Ascending aorta (tissue), 2 donors: Measurements from ENCODE around the gene ADAM33. TPM values are rescaled to one million over a fixed set of nuclear protein-coding genes. Genes with fewer than 3 reads are reported as not detected.

ENCODE experiments used
- DNase-seq, 2 donors: peaks; one replicate each; pipeline ENCODE4 v3.0.0-alpha.2; 2019; ENCODE audit warnings: low spot score in 2 of 2
- H3K27ac ChIP-seq, 2 donors: fragments of 200-600 bp; sonication (generic); one replicate each; pipeline ENCODE4 v1.5.1; 2016 to 2017; ENCODE audit warnings: mild to moderate bottlenecking in 1 of 2
- H3K27me3 ChIP-seq: fragments of 200-600 bp; sonication (generic); one replicate; pipeline ENCODE4 v1.5.1; 2017
- H3K36me3 ChIP-seq, 2 donors: fragments of 200-600 bp; sonication (generic); one replicate each; pipeline ENCODE4 v1.5.1; 2016
- H3K4me1 ChIP-seq, 2 donors: fragments of 200-600 bp; sonication (generic); one replicate each; pipeline ENCODE4 v1.5.1; 2016 to 2017; ENCODE audit warnings: mild to moderate bottlenecking in 1 of 2
- H3K4me3 ChIP-seq, 2 donors: fragments of 200-600 bp; sonication (generic); one replicate each; pipeline ENCODE4 v1.5.1; 2016 to 2017; ENCODE audit warnings: mild to moderate bottlenecking in 1 of 2
- H3K9me3 ChIP-seq, 2 donors: fragments of 200-600 bp; sonication (generic); one replicate each; pipeline ENCODE4 v1.5.1; 2016
- CTCF ChIP-seq, 3 experiments: fragments of 200-600 bp in 2 of 3; fragments of 450-650 bp in 1 of 3; sonication (generic) in 2 of 3; IDR thresholded peaks; one replicate each; pipeline ENCODE4 v1.5.1; 2016 to 2019; ENCODE audit warnings: antibody characterized with exemption in 3 of 3, mild to moderate bottlenecking in 1 of 3, moderate library complexity in 1 of 3
- intact Hi-C: fragments of 100-400 bp; cut with DNase I; formaldehyde crosslinking; loops from one replicate; pipeline ENCODE4 v1.15.1; 2023
- total RNA-seq: library from RNA; depleted of rRNA; stranded (reverse); fragments of >200 nt; gene quantifications from one replicate; pipeline ENCODE4 v1.1.0, GENCODE V29; 2016

The ADAM33 gene
- total RNA-seq, 1 donor from 2014 or later = 234 TPM

GRCh38 chr20:3640259-3640658 lies 41.6 kb downstream of the ADAM33 start:
- H3K36me3 ChIP-seq = peaks cover 15 to 36% of the 10 kb centered on the region in 2 donors

GRCh38 chr20:3635346-3635745 lies 46.5 kb downstream of the ADAM33 start:
- no peak overlapping the region for H3K27ac ChIP-seq
- H3K36me3 ChIP-seq = peaks cover 4 to 23% of the 10 kb centered on the region in 2 donors
- no peaks in the 10 kb centered on the region for H3K27me3 ChIP-seq
- no peak overlapping the region for H3K4me3 ChIP-seq
- DNase-seq = no peak
- no peaks in the 10 kb centered on the region for H3K4me1 ChIP-seq
- intact Hi-C loops = no loop called here
- no peaks in the 10 kb centered on the region for H3K9me3 ChIP-seq
- no peak for TF ChIP-seq CTCF (IDR thresholded peaks at IDR 0.05)

More at GRCh38 chr20:3640259-3640658, 41.6 kb downstream of the ADAM33 start:
- no peak overlapping the region for H3K4me3 ChIP-seq
- no peak for DNase-seq
- intact Hi-C loops = no loop called here
- H3K9me3 ChIP-seq = no peaks in the 10 kb centered on the region
- H3K27me3 ChIP-seq = no peaks in the 10 kb centered on the region
- no peaks in the 10 kb centered on the region for H3K4me1 ChIP-seq
- no peak for TF ChIP-seq CTCF (IDR thresholded peaks at IDR 0.05)
- H3K27ac ChIP-seq = no peak overlapping the region

GRCh38 chr20:3633913-3634478 lies 47.8 kb downstream of the ADAM33 start:
- no peak for DNase-seq
- intact Hi-C loops = no loop called here
- Histone ChIP-seq H3K27ac (no peak overlapping the region), H3K4me1 (no peaks in the 10 kb centered on the region), H3K9me3 (no peaks in the 10 kb centered on the region), H3K27me3 (no peaks in the 10 kb centered on the region), H3K36me3 (peaks cover 10 to 22% of the 10 kb centered on the region in 2 donors), H3K4me3 (no peak overlapping the region)
- TF ChIP-seq CTCF (IDR thresholded peaks at IDR 0.05) = no peak

- no peak for TF ChIP-seq CTCF (IDR thresholded peaks at IDR 0.05)
- H3K27me3 ChIP-seq = no peaks in the 10 kb centered on the region
- H3K27ac ChIP-seq = no peak overlapping the region
- intact Hi-C loops = no loop called here
- H3K4me3 ChIP-seq = no peak overlapping the region
- no peaks in the 10 kb centered on the region for H3K4me1 ChIP-seq
- peaks cover 11 to 24% of the 10 kb centered on the region in 2 donors for H3K36me3 ChIP-seq
- no peak for DNase-seq
- no peaks in the 10 kb centered on the region for H3K9me3 ChIP-seq
Observed at GRCh38 chr20:3632311-3633004, 49.4 kb downstream of the ADAM33 start.

- TF ChIP-seq CTCF (IDR thresholded peaks at IDR 0.05) = no peak
- no peaks in the 10 kb centered on the region for H3K9me3 ChIP-seq
- no peak overlapping the region for H3K4me3 ChIP-seq
- intact Hi-C loops = no loop called here
- H3K27me3 ChIP-seq = no peaks in the 10 kb centered on the region
- H3K36me3 ChIP-seq = peaks cover 11 to 21% of the 10 kb centered on the region in 2 donors
- no peaks in the 10 kb centered on the region for H3K4me1 ChIP-seq
- no peak for DNase-seq
- no peak overlapping the region for H3K27ac ChIP-seq
Observed at GRCh38 chr20:3631534-3631933, 50.3 kb downstream of the ADAM33 start.
